CD4-positive, alpha-beta T cell (primary cell): ENCODE measurements around the gene PRTG. TPM values are rescaled to one million over a fixed set of nuclear protein-coding genes. Genes with fewer than 3 reads are reported as not detected.

Experiments
- ATAC-seq: fragments of 200-7000 bp; cut with Tn5 transposase; one replicate; pipeline ENCODE4 v1.10.0; 2022; ENCODE audit warnings: mild to moderate bottlenecking; ENCODE audit not compliant: poor library complexity
- CTCF ChIA-PET: fragments of 350-600 bp; sonication (Branson Sonifier 250); formaldehyde crosslinking; loops from one replicate; lab custom pipeline; 2021; ENCODE audit warnings: antibody characterized with exemption, inconsistent platforms; lab: Charles Lee
- POLR2A ChIA-PET: fragments of 350-600 bp; sonication (Branson Sonifier 250); formaldehyde crosslinking; loops from one replicate; lab custom pipeline; 2021; ENCODE audit warnings: antibody characterized with exemption, inconsistent platforms; lab: Charles Lee
- DNase-seq, 14 experiments: peaks; one replicate each; pipeline ENCODE4 v3.0.0-alpha.2; 2013 to 2020; ENCODE audit warnings: mixed read lengths in 2 of 14
- H3K27ac ChIP-seq, 2 donors: one replicate each; pipeline versions ENCODE4 v1.5.1 to v1.7.0; 2013; ENCODE audit warnings: low read length in 2 of 2, low read depth in 1 of 2, mild to moderate bottlenecking in 1 of 2
- H3K27me3 ChIP-seq, 2 experiments: 1 replicate in 1 of 2; 2 replicates in 1 of 2; pipeline versions ENCODE4 v1.6.1 to v1.7.0; 2013; ENCODE audit warnings: low read length in 2 of 2, control low read depth in 1 of 2, mild to moderate bottlenecking in 1 of 2, moderate library complexity in 1 of 2; ENCODE audit not compliant: insufficient read depth in 2 of 2, control insufficient read depth in 1 of 2
- H3K36me3 ChIP-seq: one replicate; pipeline ENCODE4 v1.6.1; 2013; ENCODE audit warnings: low read length, control low read depth; ENCODE audit not compliant: insufficient read depth
- H3K4me1 ChIP-seq: one replicate; pipeline ENCODE4 v1.6.1; 2013; ENCODE audit warnings: low read length, control low read depth; ENCODE audit not compliant: insufficient read depth
- H3K4me3 ChIP-seq: one replicate; pipeline ENCODE4 v1.5.1; 2013; ENCODE audit warnings: mild to moderate bottlenecking, low read length, moderate library complexity
- H3K9me3 ChIP-seq, 2 experiments: 1 replicate in 1 of 2; 2 replicates in 1 of 2; pipeline versions ENCODE4 v1.6.1 to v1.7.0; 2013; ENCODE audit warnings: low read length in 2 of 2, mild to moderate bottlenecking in 2 of 2, control low read depth in 1 of 2, moderate library complexity in 1 of 2; ENCODE audit not compliant: control insufficient read depth in 1 of 2, insufficient read depth in 1 of 2
- H3K27ac Mint-ChIP-seq: one replicate; pipeline ENCODE4 v1.8.0; 2020; ENCODE audit warnings: mixed read lengths
- H3K27me3 Mint-ChIP-seq: one replicate; pipeline ENCODE4 v1.8.0; 2021; ENCODE audit warnings: mixed read lengths
- H3K36me3 Mint-ChIP-seq: one replicate; pipeline ENCODE4 v1.8.0; 2021; ENCODE audit warnings: low read depth, mixed read lengths
- H3K4me1 Mint-ChIP-seq: one replicate; pipeline ENCODE4 v1.8.0; 2021; ENCODE audit warnings: low read depth, mixed read lengths
- H3K4me3 Mint-ChIP-seq: one replicate; pipeline ENCODE4 v1.8.0; 2020; ENCODE audit warnings: mild to moderate bottlenecking, mixed read lengths
- H3K9me3 Mint-ChIP-seq: one replicate; pipeline ENCODE4 v1.8.0; 2020; ENCODE audit warnings: mixed read lengths
- CTCF ChIP-seq: fragments of 200-600 bp; IDR thresholded peaks from one replicate; pipeline ENCODE4 v1.8.0; 2022; ENCODE audit warnings: antibody characterized with exemption, mild to moderate bottlenecking
- intact Hi-C, 2 experiments: fragments of 100-400 bp; cut with DNase I in 1 of 2; cut with micrococcal nuclease in 1 of 2; formaldehyde crosslinking; loops; one replicate each; pipeline versions ENCODE4 v1.15.1 to v1.9.0; 2023 to 2025; cut with DNase I, micrococcal nuclease
- total RNA-seq, 174 experiments: library from RNA in 2 of 174; stranded (reverse) in 2 of 174; gene quantifications; one replicate each; pipeline ENCODE4 v1.2.3 and lab custom pipeline; 2021 to 2026

Gene PRTG
- total RNA-seq, 2 experiments from 2014 or later = not detected

- H3K9me3 Mint-ChIP-seq = no peaks in the 10 kb centered on the region
- H3K4me3 ChIP-seq = peak overlapping the region; percentile 39
- no peaks in the 10 kb centered on the region for H3K36me3 ChIP-seq
- intact Hi-C loops = no loop called here
- ChIA-PET POLR2A (no interaction called here), CTCF (interaction anchor here (0.5 kb wide), 1 partner anchor 14 kb away, joined by 3 read pairs; no protein-coding TSS in a partner anchor)
- H3K4me1 Mint-ChIP-seq = no peaks in the 10 kb centered on the region
- H3K27me3 ChIP-seq = peaks cover 35 to 61% of the 10 kb centered on the region in 2 experiments
- peaks cover 25% of the 10 kb centered on the region for H3K27me3 Mint-ChIP-seq
- H3K27ac ChIP-seq = no peak overlapping the region
- no peak overlapping the region for H3K4me3 Mint-ChIP-seq
- DNase-seq (peak in 1 of 14 experiments; percentile 4), ATAC-seq (no peak)
- H3K27ac Mint-ChIP-seq = no peak overlapping the region
- no peaks in the 10 kb centered on the region for H3K9me3 ChIP-seq
- no peaks in the 10 kb centered on the region for H3K36me3 Mint-ChIP-seq
- TF ChIP-seq CTCF = no peak
- H3K4me1 ChIP-seq = peaks cover 16% of the 10 kb centered on the region
Measured at GRCh38 chr15:55740981-55741832, 1.7 kb downstream of the PRTG start.

GRCh38 chr15:55740359-55740878 is 2.5 kb downstream of the PRTG start:
- Mint-ChIP-seq H3K27ac (no peak overlapping the region), H3K36me3 (no peaks in the 10 kb centered on the region), H3K9me3 (no peaks in the 10 kb centered on the region), H3K4me1 (no peaks in the 10 kb centered on the region), H3K4me3 (no peak overlapping the region), H3K27me3 (peaks cover 30% of the 10 kb centered on the region)
- no peak overlapping the region for H3K27ac ChIP-seq
- no peaks in the 10 kb centered on the region for H3K9me3 ChIP-seq
- DNase-seq = no peak
- H3K36me3 ChIP-seq = no peaks in the 10 kb centered on the region
- no peak overlapping the region for H3K4me3 ChIP-seq
- CTCF ChIA-PET = interaction anchor here (0.5 kb wide), 1 partner anchor 13 kb away, joined by 3 read pairs; no protein-coding TSS in a partner anchor
- peaks cover 35 to 61% of the 10 kb centered on the region in 2 experiments for H3K27me3 ChIP-seq
- no peak for ATAC-seq
- no peak for TF ChIP-seq CTCF
- intact Hi-C loops = no loop called here
- POLR2A ChIA-PET = no interaction called here
- peaks cover 16% of the 10 kb centered on the region for H3K4me1 ChIP-seq

- Mint-ChIP-seq H3K4me1 (no peaks in the 10 kb centered on the region), H3K27ac (no peak overlapping the region), H3K36me3 (no peaks in the 10 kb centered on the region), H3K27me3 (peaks cover 28% of the 10 kb centered on the region), H3K4me3 (no peak overlapping the region), H3K9me3 (no peaks in the 10 kb centered on the region)
- Histone ChIP-seq H3K27me3 (peaks cover 32 to 58% of the 10 kb centered on the region in 2 experiments), H3K27ac (no peak overlapping the region), H3K36me3 (no peaks in the 10 kb centered on the region), H3K4me3 (no peak overlapping the region), H3K4me1 (peaks cover 16% of the 10 kb centered on the region), H3K9me3 (no peaks in the 10 kb centered on the region)
- TF ChIP-seq CTCF = no peak
- DNase-seq (no peak), ATAC-seq (no peak)
- CTCF ChIA-PET = no interaction called here
- POLR2A ChIA-PET = no interaction called here
- intact Hi-C loops = no loop called here
Measured at GRCh38 chr15:55739641-55740040, 3.3 kb downstream of the PRTG start.
